Measurements from ENCODE around the gene CIZ1. TPM values are rescaled to one million over a fixed set of nuclear protein-coding genes. Genes with fewer than 3 reads are reported as not detected.
"Not testable (repeated sequence)": the region's sequence is repeated elsewhere in the genome, so short reads cannot be mapped to it uniquely, and the experiment has no call there.

Gene CIZ1
- total RNA-seq, 2 donors from 2014 or later: 88.9 to 103 TPM

- DNase-seq (no peak), ATAC-seq (no peak)
- intact Hi-C loops (cut with DNase I, micrococcal nuclease): no loop called here
Observed at GRCh38 chr9:128201441-128202369, 10.3 kb upstream of the CIZ1 start.

DNA sequence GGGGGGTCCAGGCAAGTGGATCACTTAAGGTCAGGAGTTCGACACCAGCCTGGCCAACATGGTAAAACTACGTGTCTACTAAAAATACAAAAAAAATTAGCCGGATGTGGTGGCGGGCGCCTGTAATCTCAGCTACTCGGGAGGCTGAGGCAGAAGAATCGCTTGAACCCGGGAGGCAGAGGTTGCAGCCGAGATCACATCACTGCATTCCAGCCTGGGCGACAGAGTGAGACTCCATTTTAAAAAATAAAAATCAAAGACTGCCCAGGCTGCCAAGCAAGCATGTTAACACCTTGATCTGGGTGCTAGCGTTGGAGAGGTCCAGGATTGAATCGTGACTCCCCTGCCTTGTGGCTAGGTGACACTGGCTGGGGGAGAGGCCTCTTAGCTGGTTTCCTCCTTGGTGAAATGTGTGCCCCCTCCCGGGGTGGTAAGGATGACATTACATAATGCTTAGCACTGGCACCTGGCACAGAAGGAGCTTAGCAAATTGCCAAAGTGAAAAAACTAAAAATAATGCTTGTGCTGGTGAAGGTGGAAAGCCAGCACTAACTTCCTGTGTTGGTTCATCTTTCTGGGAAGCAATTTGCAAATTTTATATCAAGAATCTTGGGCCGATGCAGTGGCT, 2.2 kb upstream of the CIZ1 start:
- DNase-seq (no peak), ATAC-seq (no peak)
- intact Hi-C loops (cut with DNase I, micrococcal nuclease): no loop called here

- intact Hi-C loops (cut with DNase I, micrococcal nuclease): no loop called here
- DNase-seq (peak; percentile 88 to 93), ATAC-seq (peak; percentile 83)
Observed at GRCh38 chr9:128192601-128193371, 1.4 kb upstream of the CIZ1 start.

GRCh38 chr9:128190516-128191405, 611 bp downstream of the CIZ1 start:
- DNase-seq (peak in 1 of 2 donors; percentile 41), ATAC-seq (peak; percentile 2)
- intact Hi-C loops (cut with DNase I, micrococcal nuclease): no loop called here

DNA sequence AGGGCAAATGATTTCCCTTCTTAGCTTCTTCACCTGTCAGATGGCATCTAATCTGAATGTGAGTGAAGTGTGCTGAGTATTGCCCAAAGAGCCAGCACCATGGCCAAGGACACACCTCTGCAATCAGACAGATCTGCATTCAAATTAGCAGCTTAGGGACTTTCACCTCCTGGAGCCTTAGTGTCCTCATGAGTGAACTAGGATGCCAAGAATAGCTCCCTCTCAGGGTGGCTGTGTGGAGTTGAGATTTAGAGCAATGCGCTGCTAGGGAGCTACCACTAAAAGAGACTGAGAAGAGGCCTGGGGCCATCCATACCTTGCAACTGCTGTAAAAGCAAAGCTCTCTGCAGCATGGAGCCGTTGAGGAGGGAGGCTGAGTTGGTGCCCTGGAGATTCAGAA, 1.4 kb downstream of the CIZ1 start:
- DNase-seq: no peak
- ATAC-seq: no peak
- intact Hi-C loops (cut with DNase I, micrococcal nuclease): no loop called here

GRCh38 chr9:128188209-128188608, 3.2 kb downstream of the CIZ1 start:
- no peak for DNase-seq
- intact Hi-C loops (cut with DNase I, micrococcal nuclease): no loop called here
- ATAC-seq: no peak

GRCh38 chr9:128187361-128187760, 4.0 kb downstream of the CIZ1 start:
- no peak for DNase-seq
- ATAC-seq: no peak
- intact Hi-C loops (cut with DNase I, micrococcal nuclease): no loop called here

DNA sequence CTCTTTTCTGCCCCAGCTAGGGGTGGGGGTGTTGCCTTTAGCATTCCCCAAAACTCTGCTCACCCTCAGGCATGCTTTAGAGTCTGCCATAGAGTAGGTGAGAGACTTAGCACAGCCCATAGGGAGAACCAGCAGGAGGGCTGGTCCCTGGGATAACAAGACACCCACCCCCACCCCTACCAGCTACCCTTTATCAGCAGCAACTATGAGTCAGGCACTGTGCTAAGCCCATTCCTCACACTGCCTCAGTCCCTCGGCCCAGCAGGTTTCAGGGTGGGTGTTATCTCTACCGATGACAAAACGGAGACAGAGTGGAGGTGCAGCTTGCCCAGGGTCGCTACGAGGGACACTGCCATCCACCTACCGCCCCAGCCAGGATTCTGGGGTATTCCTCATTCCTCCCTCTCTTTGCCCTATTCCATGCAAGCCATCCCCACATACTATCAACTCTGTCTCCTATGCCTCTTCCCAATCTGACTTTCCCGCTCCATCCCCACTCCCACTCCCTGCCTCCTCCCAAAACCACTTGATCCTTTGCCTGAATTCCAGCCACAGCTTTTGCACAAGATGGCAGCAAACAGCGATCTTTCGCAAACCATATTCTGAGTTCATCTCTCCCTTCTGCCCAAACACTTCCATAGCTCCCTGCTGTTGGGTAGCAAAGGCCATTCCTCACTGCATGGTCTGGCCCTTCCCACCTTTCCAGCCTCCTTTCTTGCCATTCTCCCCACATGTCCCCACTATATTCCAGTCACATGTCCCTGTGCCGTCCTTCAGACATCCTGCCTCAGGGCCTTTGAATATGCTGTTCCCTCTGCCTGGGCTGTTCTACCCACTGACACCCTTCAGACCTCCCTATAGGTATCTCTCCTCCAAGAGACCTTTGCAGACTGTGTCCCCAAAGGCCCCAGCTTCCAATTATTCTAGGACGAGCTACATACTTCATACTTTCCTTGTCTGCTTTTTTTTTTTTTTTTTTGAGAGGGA, 5.1 kb downstream of the CIZ1 start:
- ATAC-seq: no peak
- intact Hi-C loops (cut with DNase I, micrococcal nuclease): no loop called here

DNA sequence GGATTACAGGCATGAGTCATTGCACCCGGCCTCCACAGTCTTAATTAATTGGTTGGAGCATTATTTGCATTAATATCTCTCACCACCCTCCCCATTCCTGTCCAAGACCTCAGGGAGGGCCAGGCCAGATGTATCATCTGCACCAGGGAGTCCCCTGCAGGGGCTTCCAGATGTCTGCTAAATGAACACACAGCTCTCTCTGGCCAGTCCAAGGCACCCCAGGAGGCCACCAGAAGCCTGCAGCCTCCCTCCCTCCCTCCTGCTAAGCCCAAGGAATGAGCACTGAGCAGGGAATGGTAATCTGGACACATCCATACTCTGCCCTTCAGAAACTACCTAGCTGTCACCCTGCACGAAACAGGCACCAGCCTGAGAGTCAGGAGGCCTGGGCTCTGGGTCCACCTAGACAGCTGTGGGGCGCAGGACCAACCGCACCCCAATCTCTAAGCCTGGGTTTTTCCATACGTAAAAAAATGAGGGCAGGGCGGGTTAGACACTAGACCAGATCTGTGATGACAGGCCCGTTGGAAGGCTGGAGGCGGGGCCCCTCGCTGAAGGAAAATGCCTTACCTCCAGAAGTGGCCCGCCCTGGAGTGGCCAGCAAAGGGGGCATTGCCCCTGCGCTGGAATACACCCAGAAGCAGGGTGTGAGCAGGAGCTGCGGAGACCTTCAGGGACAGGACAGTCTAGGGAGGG, 8.3 kb downstream of the CIZ1 start:
- intact Hi-C loops (cut with DNase I, micrococcal nuclease): no loop called here
- ATAC-seq (no peak), DNase-seq (no peak)

More for the DNA sequence above, 5.1 kb downstream of the CIZ1 start:
- DNase-seq: no peak

DNA sequence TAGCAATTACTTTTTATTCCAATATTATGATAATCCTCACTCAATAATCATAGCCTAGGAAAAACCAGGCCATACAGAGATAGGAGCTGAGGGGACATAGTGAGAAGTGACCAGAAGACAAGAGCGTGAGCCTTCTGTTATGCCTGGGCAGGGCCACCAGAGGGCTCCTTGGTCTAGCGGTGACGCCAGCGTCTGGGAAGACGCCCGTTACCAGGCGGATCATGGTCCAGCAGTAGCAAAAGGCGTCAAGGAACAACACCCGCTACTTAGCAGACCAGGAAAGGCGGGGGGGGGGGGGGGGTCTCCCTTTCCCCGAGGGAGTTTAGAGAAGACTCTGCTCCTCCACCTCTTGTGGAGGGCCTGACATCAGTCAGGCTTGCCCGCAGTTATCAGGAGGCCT, 9.9 kb downstream of the CIZ1 start:
- intact Hi-C loops (cut with DNase I, micrococcal nuclease); ATAC-seq: not testable (repeated sequence)

DNA sequence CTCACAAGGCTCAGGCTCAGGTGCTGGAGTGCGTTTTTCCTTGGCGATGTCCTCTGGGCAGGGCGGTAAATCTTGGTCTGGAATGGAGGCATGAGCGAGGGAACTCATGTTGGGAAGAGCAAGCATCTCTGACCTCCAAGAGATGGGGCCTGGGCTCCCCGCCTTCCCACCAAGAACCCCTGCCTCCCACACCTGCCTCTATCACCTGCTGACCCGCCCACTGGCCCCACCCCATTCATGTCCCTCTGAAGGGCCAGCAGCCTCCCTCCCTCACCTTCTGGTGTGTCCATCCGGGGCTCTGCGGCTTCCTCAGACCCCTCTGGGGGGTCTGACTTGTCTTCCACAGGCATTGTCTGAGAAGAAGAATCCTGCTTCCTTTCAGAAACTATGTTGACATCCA, 10.9 kb downstream of the CIZ1 start:
- ATAC-seq (no peak), DNase-seq (no peak)
- intact Hi-C loops (cut with DNase I, micrococcal nuclease): no loop called here

More for the DNA sequence above, 9.9 kb downstream of the CIZ1 start:
- DNase-seq: peak in 1 of 2 donors; percentile 37

DNA sequence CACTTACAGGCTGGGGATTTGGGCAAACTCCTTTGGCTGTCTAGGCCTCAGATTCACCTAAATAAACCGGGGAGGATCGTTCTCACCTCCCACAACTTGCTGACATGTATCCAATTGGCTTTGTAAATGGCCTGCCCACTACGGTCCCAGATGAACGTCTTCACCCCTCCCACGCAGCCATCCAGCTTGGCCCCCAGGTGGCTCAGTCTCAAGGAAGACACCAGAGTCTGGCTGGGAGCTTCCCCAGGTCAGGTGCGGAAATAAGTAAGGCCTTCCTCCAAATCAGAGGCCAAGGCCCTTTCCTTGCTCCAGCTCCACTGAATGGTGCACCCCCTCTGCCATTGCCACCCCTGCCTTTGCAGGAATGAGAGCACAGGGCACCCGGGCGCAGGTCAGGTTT, 11.4 kb downstream of the CIZ1 start:
- DNase-seq: no peak
- no peak for ATAC-seq
- intact Hi-C loops (cut with DNase I, micrococcal nuclease): no loop called here

DNA sequence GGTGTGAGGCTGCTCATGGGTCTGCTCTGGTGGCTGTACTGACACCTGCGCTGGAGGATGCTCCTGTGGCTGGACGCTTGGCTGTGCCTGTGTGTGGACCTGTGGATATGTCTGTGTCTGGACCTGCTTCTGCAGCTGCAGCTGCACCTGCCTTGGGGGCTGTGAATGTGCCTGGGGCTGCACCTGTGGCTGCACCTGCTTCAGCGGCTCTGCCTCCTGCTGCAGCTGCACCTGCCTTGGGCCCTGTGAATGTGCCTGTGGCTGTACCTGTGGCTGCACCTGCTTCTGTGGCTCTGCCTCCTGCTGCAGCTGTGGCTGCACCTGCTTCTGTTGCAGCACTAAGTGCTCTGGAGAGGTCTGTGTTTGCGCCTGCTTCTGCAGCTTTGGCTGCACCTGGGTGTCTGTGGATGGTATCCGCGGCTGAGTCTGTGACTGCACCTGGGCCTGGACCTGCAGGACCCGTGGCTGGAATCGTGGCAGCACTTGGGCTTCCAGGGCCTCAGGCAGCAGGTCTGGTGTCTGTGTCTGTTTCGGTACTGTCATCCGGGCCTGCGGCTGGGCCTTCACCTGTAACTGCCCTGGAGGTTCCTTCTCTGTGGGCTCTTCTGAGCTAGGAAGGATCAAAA, 12.5 kb downstream of the CIZ1 start:
- ATAC-seq (no peak), DNase-seq (no peak)
- intact Hi-C loops (cut with DNase I, micrococcal nuclease): no loop called here

- ATAC-seq (no peak), DNase-seq (no peak)
- intact Hi-C loops (cut with DNase I, micrococcal nuclease): no loop called here
Observed at GRCh38 chr9:128175726-128176125, 15.6 kb downstream of the CIZ1 start.

DNA sequence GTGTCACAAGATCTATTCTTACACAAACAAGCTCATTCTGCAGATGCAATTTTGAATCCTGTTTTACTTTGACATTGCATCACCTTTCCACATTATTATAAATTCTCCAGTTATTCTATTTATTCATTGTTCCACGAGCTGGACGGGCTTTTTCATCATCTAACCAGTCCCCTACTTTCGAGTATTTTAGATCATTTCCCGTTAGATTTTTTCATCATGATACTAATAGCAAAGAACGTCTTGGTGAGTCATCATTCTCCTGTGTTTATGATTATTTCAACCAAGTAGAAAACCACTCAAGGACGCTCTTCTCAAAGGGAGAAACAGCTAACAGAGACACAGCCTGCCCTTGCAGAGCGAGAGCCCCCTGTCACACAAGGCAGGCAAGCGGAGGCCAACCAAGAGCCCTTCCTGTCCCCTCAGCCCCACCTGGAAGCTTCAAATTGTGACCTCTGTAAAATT, 16.2 kb downstream of the CIZ1 start:
- DNase-seq: no peak
- intact Hi-C loops (cut with DNase I, micrococcal nuclease): no loop called here
- ATAC-seq: no peak

DNA sequence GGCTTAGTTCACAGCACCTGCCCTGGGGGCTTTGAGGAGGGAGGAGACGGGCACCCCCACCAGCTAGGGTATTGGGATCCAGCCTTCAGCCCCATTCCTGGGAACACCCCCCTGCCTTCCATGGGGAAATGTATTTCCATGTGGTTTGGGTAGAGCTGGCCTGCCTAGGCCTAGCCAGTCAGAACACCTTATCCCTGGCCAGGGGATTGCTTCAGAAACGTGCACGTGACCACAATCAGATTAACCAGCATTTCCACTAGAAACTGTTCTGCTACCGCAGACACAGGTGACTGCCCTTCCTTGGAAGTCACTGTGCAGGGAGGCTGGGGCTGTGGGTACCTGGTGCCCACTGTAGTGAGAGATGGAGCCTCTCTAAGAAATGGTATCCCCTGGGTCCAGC, 17.3 kb downstream of the CIZ1 start:
- ATAC-seq (no peak), DNase-seq (no peak)
- intact Hi-C loops (cut with DNase I, micrococcal nuclease): no loop called here

Data from left colon (tissue), 2 donors.